ENCODE results near the gene DNAH9.

DNA sequence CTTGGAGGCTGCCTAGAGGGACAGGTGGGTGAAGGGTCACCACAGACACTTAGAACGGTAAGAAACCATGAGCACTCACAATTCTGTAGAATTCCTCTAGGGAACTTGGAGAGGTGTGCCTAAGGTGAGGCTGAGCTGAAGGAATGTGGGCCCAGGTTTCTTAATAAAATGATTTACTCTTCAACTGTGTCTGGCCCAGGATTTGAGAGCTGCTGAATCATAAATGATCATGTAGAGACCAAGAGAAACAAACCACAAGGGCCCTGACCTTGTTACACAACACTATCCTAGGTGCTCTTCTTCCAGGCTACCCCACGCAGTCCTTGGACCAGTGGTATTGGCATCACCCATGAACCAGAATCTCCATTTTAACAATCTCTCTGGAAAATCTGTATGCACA, 371.3 kb downstream of the DNAH9 start:
- TF ChIP-seq EP300 (conservative IDR thresholded peaks at IDR 0.05; ENCODE audit: poor library complexity, severe bottlenecking) (no peak), POLR2AphosphoS5 (IDR thresholded peaks at IDR 0.05) (no peak), RAD21 (conservative IDR thresholded peaks at IDR 0.05) (no peak), EZH2 (IDR thresholded peaks at IDR 0.05; ENCODE audit: borderline replicate concordance, insufficient read depth, low read length, poor library complexity, severe bottlenecking) (no peak), MXI1 (conservative IDR thresholded peaks at IDR 0.05; ENCODE audit: poor library complexity, severe bottlenecking) (no peak), SMC3 (conservative IDR thresholded peaks at IDR 0.05; ENCODE audit: poor library complexity) (no peak), TAF1 (IDR thresholded peaks at IDR 0.05; ENCODE audit: low read depth) (no peak)
- TF ChIP-seq, protein P1, sequence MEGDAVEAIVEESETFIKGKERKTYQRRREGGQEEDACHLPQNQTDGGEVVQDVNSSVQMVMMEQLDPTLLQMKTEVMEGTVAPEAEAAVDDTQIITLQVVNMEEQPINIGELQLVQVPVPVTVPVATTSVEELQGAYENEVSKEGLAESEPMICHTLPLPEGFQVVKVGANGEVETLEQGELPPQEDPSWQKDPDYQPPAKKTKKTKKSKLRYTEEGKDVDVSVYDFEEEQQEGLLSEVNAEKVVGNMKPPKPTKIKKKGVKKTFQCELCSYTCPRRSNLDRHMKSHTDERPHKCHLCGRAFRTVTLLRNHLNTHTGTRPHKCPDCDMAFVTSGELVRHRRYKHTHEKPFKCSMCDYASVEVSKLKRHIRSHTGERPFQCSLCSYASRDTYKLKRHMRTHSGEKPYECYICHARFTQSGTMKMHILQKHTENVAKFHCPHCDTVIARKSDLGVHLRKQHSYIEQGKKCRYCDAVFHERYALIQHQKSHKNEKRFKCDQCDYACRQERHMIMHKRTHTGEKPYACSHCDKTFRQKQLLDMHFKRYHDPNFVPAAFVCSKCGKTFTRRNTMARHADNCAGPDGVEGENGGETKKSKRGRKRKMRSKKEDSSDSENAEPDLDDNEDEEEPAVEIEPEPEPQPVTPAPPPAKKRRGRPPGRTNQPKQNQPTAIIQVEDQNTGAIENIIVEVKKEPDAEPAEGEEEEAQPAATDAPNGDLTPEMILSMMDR (IDR thresholded peaks at IDR 0.05; ENCODE audit: poor library complexity, severe bottlenecking), result no peak
- TF ChIP-seq, protein P2, sequence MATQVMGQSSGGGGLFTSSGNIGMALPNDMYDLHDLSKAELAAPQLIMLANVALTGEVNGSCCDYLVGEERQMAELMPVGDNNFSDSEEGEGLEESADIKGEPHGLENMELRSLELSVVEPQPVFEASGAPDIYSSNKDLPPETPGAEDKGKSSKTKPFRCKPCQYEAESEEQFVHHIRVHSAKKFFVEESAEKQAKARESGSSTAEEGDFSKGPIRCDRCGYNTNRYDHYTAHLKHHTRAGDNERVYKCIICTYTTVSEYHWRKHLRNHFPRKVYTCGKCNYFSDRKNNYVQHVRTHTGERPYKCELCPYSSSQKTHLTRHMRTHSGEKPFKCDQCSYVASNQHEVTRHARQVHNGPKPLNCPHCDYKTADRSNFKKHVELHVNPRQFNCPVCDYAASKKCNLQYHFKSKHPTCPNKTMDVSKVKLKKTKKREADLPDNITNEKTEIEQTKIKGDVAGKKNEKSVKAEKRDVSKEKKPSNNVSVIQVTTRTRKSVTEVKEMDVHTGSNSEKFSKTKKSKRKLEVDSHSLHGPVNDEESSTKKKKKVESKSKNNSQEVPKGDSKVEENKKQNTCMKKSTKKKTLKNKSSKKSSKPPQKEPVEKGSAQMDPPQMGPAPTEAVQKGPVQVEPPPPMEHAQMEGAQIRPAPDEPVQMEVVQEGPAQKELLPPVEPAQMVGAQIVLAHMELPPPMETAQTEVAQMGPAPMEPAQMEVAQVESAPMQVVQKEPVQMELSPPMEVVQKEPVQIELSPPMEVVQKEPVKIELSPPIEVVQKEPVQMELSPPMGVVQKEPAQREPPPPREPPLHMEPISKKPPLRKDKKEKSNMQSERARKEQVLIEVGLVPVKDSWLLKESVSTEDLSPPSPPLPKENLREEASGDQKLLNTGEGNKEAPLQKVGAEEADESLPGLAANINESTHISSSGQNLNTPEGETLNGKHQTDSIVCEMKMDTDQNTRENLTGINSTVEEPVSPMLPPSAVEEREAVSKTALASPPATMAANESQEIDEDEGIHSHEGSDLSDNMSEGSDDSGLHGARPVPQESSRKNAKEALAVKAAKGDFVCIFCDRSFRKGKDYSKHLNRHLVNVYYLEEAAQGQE (IDR thresholded peaks at IDR 0.05; ENCODE audit: borderline replicate concordance), result no peak

Data from neural cell (in vitro differentiated cells).